GM12892 (cell line): ENCODE results near the gene BOLA3.

Source experiments
- POLR2A ChIP-seq: IDR thresholded peaks from 2 replicates; pipeline ENCODE4 v1.6.1; 2011; ENCODE audit warnings: low read depth, low read length, control low read depth
- POLR2AphosphoS5 ChIP-seq: IDR thresholded peaks from 2 replicates; pipeline ENCODE4 v1.6.1; 2011; ENCODE audit warnings: low read depth, low read length, control low read depth

DNA sequence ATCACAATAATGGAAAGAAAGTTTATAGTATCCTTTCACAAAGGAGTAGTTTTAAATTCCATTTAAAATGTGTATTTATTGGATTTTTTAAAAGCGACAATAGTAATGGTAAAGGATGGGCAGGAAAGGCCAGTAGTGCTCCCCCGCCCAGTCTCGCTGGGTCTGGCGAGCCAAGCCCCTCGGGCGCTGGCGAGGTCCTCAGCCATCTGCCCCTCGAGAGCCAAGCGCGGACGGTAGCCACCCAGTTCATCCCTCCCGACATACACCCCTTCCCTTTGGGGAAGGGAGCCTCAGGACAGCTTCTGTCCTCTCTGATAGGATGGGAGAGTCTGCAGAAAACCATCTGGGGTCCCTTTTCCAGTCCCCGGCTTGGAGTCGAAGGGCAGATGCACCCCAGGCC lies 45.2 kb downstream of the BOLA3 start:
- TF ChIP-seq POLR2AphosphoS5 = no peak
- TF ChIP-seq POLR2A = no peak
